ENCODE measurements around the gene RCOR1. TPM values are rescaled to one million over a fixed set of nuclear protein-coding genes. Genes with fewer than 3 reads are reported as not detected.

RCOR1 gene
- total and polyA plus RNA-seq, 12 donors = 3.1 to 16.9 (median 12.5) TPM

- DNase-seq = no peak
Measured at GRCh38 chr14:102560458-102561261, 31.8 kb upstream of the RCOR1 start.

GRCh38 chr14:102565331-102565887 is 27.0 kb upstream of the RCOR1 start:
- H3K27ac ChIP-seq = no peak overlapping the region
- intact Hi-C loops (cut with DNase I) = no loop called here
- no peak for TF ChIP-seq CTCF (IDR thresholded peaks at IDR 0.05)
- peak in 5 of 8 donors; percentile 39 to 69 (median 55) for ATAC-seq
- 77 to 81% methylated on average over 10 of the region's 10 CpGs for WGBS, 2 donors
- H3K4me3 ChIP-seq = no peak overlapping the region
- no peaks in the 10 kb centered on the region for H3K36me3 ChIP-seq
- peaks cover 0 to 5% (median 0%) of the 10 kb centered on the region in 11 donors for H3K9me3 ChIP-seq
- DNase-seq = no peak
- H3K27me3 ChIP-seq = peaks cover 0 to 7% (median 0%) of the 10 kb centered on the region in 7 donors
- peaks cover 0 to 23% (median 0%) of the 10 kb centered on the region in 9 donors for H3K4me1 ChIP-seq

More at GRCh38 chr14:102560458-102561261, 31.8 kb upstream of the RCOR1 start:
- Histone ChIP-seq H3K36me3 (no peaks in the 10 kb centered on the region), H3K27ac (no peak overlapping the region), H3K4me1 (peaks cover 0 to 11% (median 0%) of the 10 kb centered on the region in 9 donors), H3K4me3 (no peak overlapping the region), H3K27me3 (no peaks in the 10 kb centered on the region), H3K9me3 (peaks cover 0 to 5% (median 0%) of the 10 kb centered on the region in 11 donors)
- no peak for TF ChIP-seq CTCF (IDR thresholded peaks at IDR 0.05)
- intact Hi-C loops (cut with DNase I) = no loop called here
- WGBS, 2 donors = 83% methylated on average over 14 of the region's 14 CpGs
- ATAC-seq = no peak

- TF ChIP-seq CTCF (IDR thresholded peaks at IDR 0.05) = no peak
- H3K9me3 ChIP-seq = peaks cover 0 to 5% (median 0%) of the 10 kb centered on the region in 11 donors
- WGBS, 2 donors = 98% methylated on average over 7 of the region's 7 CpGs
- H3K27me3 ChIP-seq = peaks cover 0 to 7% (median 0%) of the 10 kb centered on the region in 7 donors
- H3K27ac ChIP-seq = no peak overlapping the region
- no peak overlapping the region for H3K4me3 ChIP-seq
- no peak for DNase-seq
- no peaks in the 10 kb centered on the region for H3K36me3 ChIP-seq
- no peak for ATAC-seq
- intact Hi-C loops (cut with DNase I) = no loop called here
- H3K4me1 ChIP-seq = peaks cover 0 to 23% (median 0%) of the 10 kb centered on the region in 9 donors
Measured at GRCh38 chr14:102565959-102566358, 26.5 kb upstream of the RCOR1 start.

- Histone ChIP-seq H3K9me3 (peaks cover 0 to 5% (median 0%) of the 10 kb centered on the region in 11 donors), H3K27me3 (peaks cover 0 to 7% (median 0%) of the 10 kb centered on the region in 7 donors), H3K4me3 (no peak overlapping the region), H3K27ac (peak overlapping the region in 1 of 10 donors; percentile 5), H3K4me1 (peaks cover 0 to 23% (median 0%) of the 10 kb centered on the region in 9 donors), H3K36me3 (no peaks in the 10 kb centered on the region)
- TF ChIP-seq CTCF (IDR thresholded peaks at IDR 0.05) = no peak
- no peak for ATAC-seq
- DNase-seq = no peak
- 54 to 59% methylated on average over 7 of the region's 7 CpGs for whole genome bisulfite sequencing, 2 donors
- intact Hi-C loops (cut with DNase I) = no loop called here
Measured at GRCh38 chr14:102568115-102568614, 24.3 kb upstream of the RCOR1 start.

Measured in heart right ventricle (tissue), 16 donors.